ENCODE results near the gene IVD. TPM values are rescaled to one million over a fixed set of nuclear protein-coding genes. Genes with fewer than 3 reads are reported as not detected.

Gene IVD
- total and polyA plus RNA-seq, 2 of the 4 experiments (the other 2 are of a cell fraction) = 31.7 to 41.1 TPM

GRCh38 chr15:40381818-40382529 lies 23.6 kb upstream of the IVD start (continued):
- TF ChIP-seq, protein P1, sequence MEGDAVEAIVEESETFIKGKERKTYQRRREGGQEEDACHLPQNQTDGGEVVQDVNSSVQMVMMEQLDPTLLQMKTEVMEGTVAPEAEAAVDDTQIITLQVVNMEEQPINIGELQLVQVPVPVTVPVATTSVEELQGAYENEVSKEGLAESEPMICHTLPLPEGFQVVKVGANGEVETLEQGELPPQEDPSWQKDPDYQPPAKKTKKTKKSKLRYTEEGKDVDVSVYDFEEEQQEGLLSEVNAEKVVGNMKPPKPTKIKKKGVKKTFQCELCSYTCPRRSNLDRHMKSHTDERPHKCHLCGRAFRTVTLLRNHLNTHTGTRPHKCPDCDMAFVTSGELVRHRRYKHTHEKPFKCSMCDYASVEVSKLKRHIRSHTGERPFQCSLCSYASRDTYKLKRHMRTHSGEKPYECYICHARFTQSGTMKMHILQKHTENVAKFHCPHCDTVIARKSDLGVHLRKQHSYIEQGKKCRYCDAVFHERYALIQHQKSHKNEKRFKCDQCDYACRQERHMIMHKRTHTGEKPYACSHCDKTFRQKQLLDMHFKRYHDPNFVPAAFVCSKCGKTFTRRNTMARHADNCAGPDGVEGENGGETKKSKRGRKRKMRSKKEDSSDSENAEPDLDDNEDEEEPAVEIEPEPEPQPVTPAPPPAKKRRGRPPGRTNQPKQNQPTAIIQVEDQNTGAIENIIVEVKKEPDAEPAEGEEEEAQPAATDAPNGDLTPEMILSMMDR (conservative IDR thresholded peaks at IDR 0.05; ENCODE audit: low read depth, low read length) = no peak
- TF ChIP-seq CEBPB (IDR thresholded peaks at IDR 0.05; ENCODE audit: low read depth, low read length) = no peak

All from IMR-90 (cell line).